ENCODE data around the gene SPOCK1. TPM values are rescaled to one million over a fixed set of nuclear protein-coding genes. Genes with fewer than 3 reads are reported as not detected.

The SPOCK1 gene
- polyA plus RNA-seq, 3 donors = 1.8 to 5.7 (median 2.1) TPM

DNA sequence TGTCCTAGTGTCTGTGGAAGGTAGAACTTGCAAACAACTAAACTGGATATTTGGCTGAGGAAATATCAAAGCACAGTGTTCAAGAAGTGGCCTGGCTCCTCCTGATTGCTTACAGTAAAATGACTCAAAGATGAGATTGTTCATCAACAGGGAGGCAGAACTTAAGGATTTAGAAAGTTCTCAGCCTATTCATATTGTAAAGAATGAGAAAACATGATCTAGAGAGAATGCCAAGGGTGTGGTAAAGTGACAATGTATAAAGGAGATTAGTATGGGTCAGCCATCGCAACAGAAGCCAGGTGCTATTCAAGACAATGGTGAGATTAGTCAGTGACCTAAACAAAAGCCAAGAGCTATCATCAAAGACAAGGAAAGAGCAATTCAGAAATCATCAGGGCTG, 372.3 kb downstream of the SPOCK1 start:
- peaks cover 0 to 4% (median 3%) of the 10 kb centered on the region in 7 donors for H3K9me3 Mint-ChIP-seq
- no peaks in the 10 kb centered on the region for H4K20me1 ChIP-seq (ENCODE audit: insufficient read depth, low read length)
- H3K27ac Mint-ChIP-seq = no peak overlapping the region
- H2AFZ ChIP-seq (ENCODE audit: insufficient read depth, low read depth, low read length, poor library complexity, severe bottlenecking) = no peak overlapping the region
- no peaks in the 10 kb centered on the region for H3K79me2 ChIP-seq (ENCODE audit: insufficient read depth, low read length)
- WGBS (ENCODE audit: insufficient coverage) = no CpG with 5 or more reads among the region's 1 CpG
- H3K27ac ChIP-seq (ENCODE audit: low read depth in 1 of 2, low read length in 2 of 2) = no peak overlapping the region
- H3K36me3 ChIP-seq (replicated peaks in 1 of 2; ENCODE audit: control insufficient read depth in 1 of 2, insufficient read depth in 2 of 2, low read length in 2 of 2) = no peaks in the 10 kb centered on the region
- H3K4me1 ChIP-seq (ENCODE audit: control insufficient read depth in 1 of 2, insufficient read depth in 2 of 2, low read length in 2 of 2) = no peaks in the 10 kb centered on the region
- peaks cover 0 to 3% of the 10 kb centered on the region in 2 donors for H3K9me3 ChIP-seq (replicated peaks in 1 of 2; ENCODE audit: control insufficient read depth in 1 of 2, insufficient read depth in 1 of 2, low read length in 2 of 2)
- peaks cover 0 to 2% (median 0%) of the 10 kb centered on the region in 3 donors for H3K27me3 Mint-ChIP-seq (ENCODE audit: low read depth in 3 of 3)
- H3K4me3 ChIP-seq (replicated peaks in 1 of 3; ENCODE audit: low read depth in 2 of 3, low read length in 3 of 3) = no peak overlapping the region
- no peak for TF ChIP-seq CTCF (IDR thresholded peaks at IDR 0.05)
- no peak for DNase-seq
- no peaks in the 10 kb centered on the region for H3K27me3 ChIP-seq (ENCODE audit: control insufficient read depth in 2 of 2, insufficient read depth in 2 of 2, low read length in 2 of 2)
- intact Hi-C loops (cut with micrococcal nuclease) = no loop called here
- H3K36me3 Mint-ChIP-seq = no peaks in the 10 kb centered on the region
- H3K4me3 Mint-ChIP-seq = no peak overlapping the region
- no peak overlapping the region for H3K4me2 ChIP-seq (replicated peaks; ENCODE audit: extremely low read depth, low read length, poor library complexity, severe bottlenecking)
- no peak overlapping the region for H3K9ac ChIP-seq (ENCODE audit: insufficient read depth, low read length, poor library complexity, severe bottlenecking)
- H3K4me1 Mint-ChIP-seq = no peaks in the 10 kb centered on the region

DNA sequence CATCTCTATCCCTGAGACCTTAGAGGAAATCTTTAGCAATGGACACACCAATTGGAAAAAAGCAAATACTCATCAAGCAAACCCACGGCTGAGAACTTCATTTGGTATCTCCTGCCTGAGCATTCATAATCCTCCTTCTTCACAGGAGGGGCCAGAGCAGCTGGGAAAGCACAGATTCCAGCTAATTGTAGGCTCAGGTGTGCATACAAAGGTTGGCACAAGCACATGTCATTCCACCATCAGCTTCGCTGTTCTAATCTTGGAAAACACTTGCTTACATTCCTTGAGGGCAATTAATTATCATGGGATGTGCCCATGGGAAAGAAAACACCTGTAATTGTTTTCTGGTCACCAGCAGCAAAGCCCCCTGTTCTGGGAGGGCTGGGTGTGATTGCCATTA, 376.6 kb downstream of the SPOCK1 start:
- H3K4me1 Mint-ChIP-seq = no peaks in the 10 kb centered on the region
- 91% methylated on average over 1 of the region's 2 CpGs for WGBS (ENCODE audit: insufficient coverage)
- no peak for TF ChIP-seq CTCF (IDR thresholded peaks at IDR 0.05)
- no peak overlapping the region for H3K4me3 Mint-ChIP-seq
- Histone ChIP-seq H3K79me2 (ENCODE audit: insufficient read depth, low read length) (no peaks in the 10 kb centered on the region), H4K20me1 (ENCODE audit: insufficient read depth, low read length) (no peaks in the 10 kb centered on the region), H3K4me1 (ENCODE audit: control insufficient read depth in 1 of 2, insufficient read depth in 2 of 2, low read length in 2 of 2) (no peaks in the 10 kb centered on the region), H3K9ac (ENCODE audit: insufficient read depth, low read length, poor library complexity, severe bottlenecking) (no peak overlapping the region), H3K36me3 (replicated peaks in 1 of 2; ENCODE audit: control insufficient read depth in 1 of 2, insufficient read depth in 2 of 2, low read length in 2 of 2) (no peaks in the 10 kb centered on the region), H3K4me2 (replicated peaks; ENCODE audit: extremely low read depth, low read length, poor library complexity, severe bottlenecking) (no peak overlapping the region), H3K27ac (ENCODE audit: low read depth in 1 of 2, low read length in 2 of 2) (no peak overlapping the region), H3K27me3 (ENCODE audit: control insufficient read depth in 2 of 2, insufficient read depth in 2 of 2, low read length in 2 of 2) (no peaks in the 10 kb centered on the region), H3K4me3 (replicated peaks in 1 of 3; ENCODE audit: low read depth in 2 of 3, low read length in 3 of 3) (no peak overlapping the region), H3K9me3 (replicated peaks in 1 of 2; ENCODE audit: control insufficient read depth in 1 of 2, insufficient read depth in 1 of 2, low read length in 2 of 2) (no peaks in the 10 kb centered on the region), H2AFZ (ENCODE audit: insufficient read depth, low read depth, low read length, poor library complexity, severe bottlenecking) (no peak overlapping the region)
- no peaks in the 10 kb centered on the region for H3K9me3 Mint-ChIP-seq
- H3K27me3 Mint-ChIP-seq (ENCODE audit: low read depth in 3 of 3) = peaks cover 0 to 2% (median 0%) of the 10 kb centered on the region in 3 donors
- no peaks in the 10 kb centered on the region for H3K36me3 Mint-ChIP-seq
- H3K27ac Mint-ChIP-seq = no peak overlapping the region
- DNase-seq = no peak
- intact Hi-C loops (cut with micrococcal nuclease) = no loop called here
